ENCODE measurements around the gene TTLL10.

Gene TTLL10

GRCh38 chr1:1245817-1246576 is 72.3 kb downstream of the TTLL10 start:
- no peak for DNase-seq (ENCODE audit: low read depth, low spot score)

GRCh38 chr1:1246577-1247340 is 73.1 kb downstream of the TTLL10 start, which contains the start of gene C1QTNF12:
Gene C1QTNF12 (minus strand): TSS chr1:1246722. CDS start chr1:1246690, 32 bp downstream.
- DNase-seq (ENCODE audit: low read depth, low spot score) = no peak

- DNase-seq (ENCODE audit: low read depth, low spot score) = no peak
These were observed 73.7 kb downstream of the TTLL10 start for GRCh38 chr1:1247341-1247913.

Measured in activated CD4-positive, CD25-positive, alpha-beta regulatory T cell treated with anti-CD3 and anti-CD28 coated beads, Interleukin-2, amount 50 U/mL, for 16 hours (primary cell).